ENCODE measurements around the gene SP140L.
"Not testable (repeated sequence)": the region's sequence is repeated elsewhere in the genome, so short reads cannot be mapped to it uniquely, and the experiment has no call there.

Gene SP140L

GRCh38 chr2:230423851-230424458 lies 97.0 kb downstream of the SP140L start:
- DNase-seq, result no peak

GRCh38 chr2:230425377-230425776 lies 98.4 kb downstream of the SP140L start:
- no peak for DNase-seq

DNA sequence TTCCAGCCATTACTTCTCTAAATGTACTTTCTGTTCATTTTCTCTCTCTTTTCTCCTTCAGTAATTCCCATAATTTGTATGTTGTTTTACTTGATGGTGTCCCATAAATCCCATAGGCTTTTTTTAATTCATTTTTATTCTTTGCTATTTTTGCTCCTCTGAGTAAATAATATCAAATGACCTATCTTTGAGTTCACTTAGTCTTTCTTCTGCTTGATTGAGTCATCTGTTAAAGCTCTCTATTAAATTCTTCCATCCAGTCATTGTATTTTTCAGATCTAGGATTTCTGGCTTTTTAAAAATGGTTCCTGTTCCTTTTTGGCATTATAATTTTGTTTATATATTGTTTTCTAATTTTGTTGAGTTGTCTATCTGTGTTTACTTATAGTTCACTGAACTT lies 102.5 kb downstream of the SP140L start:
- DNase-seq, result no peak

GRCh38 chr2:230430957-230431910 lies 104.2 kb downstream of the SP140L start:
- DNase-seq, result no peak

DNA sequence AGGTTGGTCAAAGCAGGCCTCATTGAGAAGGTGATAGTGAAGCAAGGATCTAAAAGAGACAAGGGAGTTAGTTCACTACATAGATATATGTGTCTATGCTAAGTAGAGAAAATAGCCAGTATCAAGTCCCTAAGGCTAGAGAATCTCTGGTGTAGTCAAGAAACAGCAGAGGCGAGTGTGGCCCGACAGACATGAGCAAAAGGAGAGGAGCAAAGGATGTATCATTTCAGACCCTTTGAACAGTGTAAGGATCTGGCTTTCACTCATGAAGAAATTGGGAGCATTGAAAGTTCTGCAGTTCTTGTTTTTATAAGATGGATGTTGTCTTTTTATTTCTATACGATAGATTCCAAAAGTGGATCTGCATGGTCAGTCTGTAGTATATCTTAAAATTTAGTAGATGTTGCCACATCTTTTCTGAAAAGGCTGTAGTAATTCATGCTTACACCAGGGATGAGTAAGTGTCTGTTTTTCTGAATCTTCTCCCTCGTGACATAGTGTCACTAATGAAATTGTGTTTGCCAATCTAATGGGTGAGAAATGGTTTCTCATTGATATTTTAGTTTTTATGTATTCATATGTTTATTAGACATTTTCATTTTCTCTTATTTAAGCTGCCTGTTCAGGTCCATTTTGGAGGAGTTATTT lies 107.8 kb downstream of the SP140L start:
- DNase-seq, result no peak

DNA sequence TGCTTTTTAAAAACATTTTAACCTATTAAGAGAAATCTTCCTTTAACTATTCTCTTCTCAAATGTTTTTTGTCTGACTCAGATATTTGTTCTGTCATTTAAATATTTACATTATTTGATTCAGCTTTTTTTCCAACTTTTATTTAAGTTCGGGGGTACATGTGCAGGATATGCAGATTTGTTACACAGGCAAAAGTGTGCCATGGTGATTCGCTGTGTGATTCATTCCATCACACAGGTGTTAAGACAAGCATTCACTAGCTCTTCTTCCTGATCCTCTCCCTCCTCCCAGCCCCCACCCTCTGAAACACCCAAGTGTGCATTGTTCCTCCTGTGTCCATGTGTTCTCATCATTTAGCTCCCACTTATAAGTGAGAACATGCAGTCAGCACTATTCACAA lies 108.4 kb downstream of the SP140L start:
- DNase-seq, result no peak

DNA sequence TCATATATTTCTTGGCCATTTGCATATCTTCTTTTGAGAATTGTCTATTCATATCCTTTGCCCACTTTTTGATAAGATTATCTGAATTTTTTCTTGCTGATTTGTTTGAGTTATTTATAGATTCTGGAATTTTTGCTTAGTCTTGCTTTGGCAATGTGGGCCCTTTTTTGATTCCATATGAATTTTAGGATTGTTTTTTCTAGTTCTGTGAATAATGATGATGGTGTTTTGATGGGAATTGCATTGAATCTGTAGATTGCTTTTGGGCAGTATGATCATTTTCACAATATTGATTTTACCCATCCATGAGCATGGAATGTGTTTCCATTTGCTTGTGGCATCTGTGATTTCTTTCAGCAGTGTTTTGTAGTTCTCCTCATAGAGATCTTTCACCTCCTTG lies 112.1 kb downstream of the SP140L start:
- DNase-seq, result not testable (repeated sequence)

DNA sequence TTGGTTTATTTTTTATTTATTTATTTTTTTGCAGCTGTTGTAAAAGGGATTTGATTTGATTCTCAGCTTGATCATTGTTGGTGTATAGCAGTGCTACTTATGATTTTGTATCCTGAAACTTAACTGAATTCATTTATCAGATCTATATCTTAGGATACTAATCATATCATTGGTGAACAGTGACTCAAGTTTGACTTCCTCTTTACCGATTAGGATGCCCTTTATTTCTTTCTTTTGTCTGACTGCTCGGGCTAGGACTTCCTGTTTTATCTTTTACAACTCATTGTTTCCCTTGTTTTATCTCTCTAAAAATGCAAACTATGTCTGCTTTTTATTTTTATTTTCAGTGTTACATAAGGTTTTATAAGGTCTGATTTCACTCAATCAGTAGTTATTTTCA lies 112.6 kb downstream of the SP140L start:
- no peak for DNase-seq

DNA sequence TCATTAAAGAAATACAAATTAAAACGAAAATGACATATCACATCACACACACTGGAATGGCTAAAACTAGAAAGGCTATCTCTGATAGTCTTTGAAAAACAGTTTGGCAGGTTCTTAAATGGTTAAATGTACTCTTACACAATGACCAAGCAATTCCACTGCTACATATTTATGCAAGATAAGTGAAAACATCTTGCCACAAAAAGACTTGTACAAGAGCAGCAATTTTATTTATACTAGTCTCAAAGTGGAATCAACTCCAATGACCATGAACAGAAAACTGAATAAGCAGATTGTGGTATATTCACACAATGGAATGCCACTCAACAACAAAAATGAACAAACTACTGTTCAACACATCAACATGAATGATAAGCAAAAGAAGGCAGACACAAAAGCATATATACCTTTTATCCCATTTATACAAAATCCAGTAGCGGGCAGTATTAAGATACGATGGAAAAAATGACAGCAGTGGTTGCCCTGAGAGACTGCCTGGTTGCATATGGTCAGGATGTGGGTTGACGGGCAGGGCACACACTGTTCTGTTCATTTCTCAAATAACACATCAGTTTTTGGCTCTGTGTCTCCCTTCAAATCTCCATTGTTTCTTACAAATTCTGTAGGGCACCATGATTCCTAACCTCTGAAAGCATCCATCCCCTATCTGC lies 114.4 kb downstream of the SP140L start:
- DNase-seq, result peak; percentile 34

- DNase-seq, result peak; percentile 66
These were observed 116.5 kb downstream of the SP140L start for GRCh38 chr2:230443541-230443940.

- no peak for DNase-seq
These were observed 117.8 kb downstream of the SP140L start for GRCh38 chr2:230444832-230445231.

GRCh38 chr2:230447036-230447435 lies 120.0 kb downstream of the SP140L start:
- DNase-seq, result no peak

DNA sequence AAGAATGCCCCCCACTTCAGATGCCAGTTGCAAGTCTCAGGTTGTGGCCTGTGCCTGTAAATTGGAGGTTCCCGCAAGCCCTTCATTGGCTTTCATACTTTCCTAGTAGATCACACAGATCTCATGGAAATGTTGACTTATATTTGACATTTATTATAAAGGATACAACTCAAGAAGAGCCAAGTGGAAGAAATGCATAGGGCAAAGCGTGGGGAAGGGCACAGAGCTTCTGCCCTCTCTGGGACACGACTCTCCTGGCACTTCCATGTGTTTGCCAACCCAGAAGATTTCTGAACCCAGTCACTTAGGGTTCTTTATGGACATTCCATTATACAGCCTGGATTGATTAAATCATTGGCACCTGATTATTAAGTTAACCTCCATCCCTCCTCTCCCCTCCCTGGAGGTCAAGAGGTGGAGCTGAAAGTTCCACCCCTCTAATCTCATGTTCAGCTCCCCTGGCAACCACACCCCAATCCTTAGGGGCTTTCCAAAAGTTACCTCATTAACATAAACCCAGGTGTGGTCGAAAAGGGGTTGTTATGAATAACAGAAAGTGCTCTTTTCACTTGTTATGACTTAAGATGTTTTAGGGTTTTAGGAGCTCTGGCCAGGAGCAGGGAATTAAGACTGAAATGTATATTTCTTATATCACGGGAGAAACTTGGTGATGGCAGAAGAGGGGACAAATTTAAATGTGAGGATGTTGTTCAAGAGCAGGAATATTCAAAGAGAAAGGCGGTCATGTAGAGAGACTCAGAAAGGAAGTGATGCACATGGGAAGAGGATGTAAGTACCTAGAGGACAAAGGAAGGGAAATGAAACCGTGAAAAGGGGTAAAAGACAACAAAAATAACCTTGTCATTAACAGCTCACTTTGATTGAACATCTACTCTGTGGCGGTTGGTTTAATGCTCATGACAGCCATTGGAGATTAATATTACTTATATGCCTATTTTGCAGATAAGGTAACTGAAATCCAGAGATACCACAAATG lies 120.8 kb downstream of the SP140L start:
- DNase-seq, result no peak

DNA sequence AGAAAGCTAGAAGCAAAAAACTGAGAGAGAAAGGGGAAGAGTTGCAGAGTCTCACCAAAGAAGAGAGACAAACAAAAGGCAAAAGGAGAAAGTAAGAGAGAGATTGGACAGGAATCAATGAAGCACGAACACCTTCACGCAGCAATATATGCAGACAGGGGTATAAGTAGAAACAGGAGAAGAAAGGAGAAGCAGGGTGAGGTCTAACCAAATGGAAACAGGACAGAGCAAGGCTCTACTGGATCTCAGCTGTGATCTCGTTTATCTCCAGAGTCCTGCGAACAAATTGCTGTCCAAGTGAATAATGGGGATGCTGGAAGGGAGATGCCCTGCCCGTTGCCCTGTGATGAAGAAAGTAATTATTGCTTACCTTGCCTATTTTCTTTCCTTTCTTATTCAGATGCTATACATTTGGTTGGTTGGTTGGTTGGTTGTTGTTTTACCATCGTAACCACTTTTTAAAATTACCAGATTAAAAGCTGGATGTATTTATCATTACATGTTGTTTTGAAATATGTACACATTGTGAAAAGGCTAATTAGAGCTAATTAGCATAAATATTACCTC lies 123.0 kb downstream of the SP140L start:
- DNase-seq, result no peak

DNA sequence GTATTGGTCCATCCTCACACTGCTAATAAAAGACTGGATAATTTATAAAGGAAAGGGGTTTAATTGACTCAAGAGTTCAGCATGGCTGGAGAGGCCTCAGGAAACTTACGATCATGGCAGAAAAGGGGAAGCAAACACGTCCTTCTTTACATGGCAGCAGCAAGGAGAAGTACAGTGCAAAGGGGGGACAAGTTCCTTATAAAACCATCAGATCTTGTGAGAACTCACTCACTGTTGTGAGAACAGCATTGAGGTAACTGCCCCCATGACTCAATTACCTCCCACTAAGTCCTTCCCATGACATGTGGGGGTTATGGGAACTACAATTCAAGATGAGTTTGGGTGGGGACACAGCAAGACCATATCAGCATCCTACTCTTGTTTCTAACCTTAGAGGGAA lies 126.0 kb downstream of the SP140L start:
- no peak for DNase-seq
